HG03354 (cell line): ENCODE results near the gene UBE3D.
"Not testable (repeated sequence)": the region's sequence is repeated elsewhere in the genome, so short reads cannot be mapped to it uniquely, and the experiment has no call there.

Experiments
- ATAC-seq: cut with Tn5 transposase; IDR thresholded peaks from one replicate; pipeline ENCODE4 v1.9.1; 2021; ENCODE audit warnings: mild to moderate bottlenecking; ENCODE audit not compliant: unreplicated experiment, poor library complexity, severe bottlenecking

UBE3D gene

GRCh38 chr6:82924799-82925535 lies 140.7 kb downstream of the UBE3D start:
- no peak for ATAC-seq

GRCh38 chr6:82921258-82921657 lies 144.4 kb downstream of the UBE3D start:
- ATAC-seq, result no peak

- ATAC-seq, result no peak
Observed at GRCh38 chr6:82917346-82918064, 148.1 kb downstream of the UBE3D start.

DNA sequence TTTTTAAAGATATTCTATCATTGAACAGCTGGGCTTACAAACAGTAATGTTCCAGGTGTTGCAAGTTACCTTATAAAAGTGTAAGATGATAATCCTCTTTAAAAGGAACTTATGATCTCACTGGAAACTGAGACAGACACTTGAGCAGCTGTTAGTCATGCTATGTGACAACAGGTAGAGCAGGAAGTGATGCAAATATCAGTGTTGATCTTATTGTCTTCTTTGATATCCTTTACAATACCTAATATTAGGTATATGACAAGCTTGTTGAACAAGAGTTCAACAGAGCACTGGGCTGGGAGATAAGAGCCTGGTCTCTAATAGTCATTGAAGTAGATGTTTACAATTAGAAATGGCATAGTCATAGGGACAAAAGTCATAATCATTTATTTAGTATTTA lies 150.0 kb downstream of the UBE3D start:
- no peak for ATAC-seq

GRCh38 chr6:82914511-82914910 lies 151.1 kb downstream of the UBE3D start:
- ATAC-seq, result no peak

GRCh38 chr6:82910820-82911219 lies 154.8 kb downstream of the UBE3D start:
- no peak for ATAC-seq

GRCh38 chr6:82910395-82910794 lies 155.2 kb downstream of the UBE3D start:
- ATAC-seq, result no peak

GRCh38 chr6:82909551-82909950 lies 156.1 kb downstream of the UBE3D start:
- no peak for ATAC-seq

GRCh38 chr6:82908661-82909060 lies 157.0 kb downstream of the UBE3D start:
- ATAC-seq, result no peak

DNA sequence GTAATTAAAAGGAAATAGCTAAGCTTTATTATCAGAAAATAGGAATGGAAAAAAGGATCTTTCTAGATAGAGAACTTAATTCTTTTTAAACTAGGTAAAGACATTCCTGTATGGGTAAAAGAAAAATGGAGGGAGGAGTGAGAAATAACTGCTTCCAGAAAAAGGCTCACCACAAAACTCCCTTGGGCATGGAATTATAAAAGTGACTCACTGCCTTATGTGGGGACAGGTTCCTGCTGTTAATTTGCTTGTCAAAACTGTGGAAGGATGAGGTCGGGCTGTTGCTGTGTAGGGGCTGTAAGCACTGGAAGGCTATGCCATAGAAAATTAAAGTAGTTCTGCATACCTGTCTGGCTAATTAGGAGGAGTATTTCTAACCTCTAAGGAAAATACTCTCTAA lies 158.7 kb downstream of the UBE3D start:
- no peak for ATAC-seq

DNA sequence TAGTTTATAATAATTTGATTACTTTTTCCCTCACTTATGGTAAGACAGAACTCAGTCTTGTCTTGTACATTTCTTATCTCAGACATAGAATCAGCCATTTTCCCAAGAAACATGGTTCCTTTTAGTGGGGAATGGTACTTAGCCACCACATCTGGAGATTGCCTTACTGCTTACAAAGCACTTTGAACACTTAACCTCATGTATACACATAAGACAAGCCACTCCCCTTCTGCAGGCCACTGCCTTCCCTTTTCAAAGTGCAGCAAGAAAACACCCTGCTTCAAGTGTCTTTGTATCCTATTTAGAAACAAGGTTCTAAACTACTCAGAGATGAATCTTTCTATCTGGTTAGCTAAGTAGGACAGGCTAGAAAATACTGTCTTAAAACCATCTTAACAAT lies 159.2 kb downstream of the UBE3D start:
- no peak for ATAC-seq

DNA sequence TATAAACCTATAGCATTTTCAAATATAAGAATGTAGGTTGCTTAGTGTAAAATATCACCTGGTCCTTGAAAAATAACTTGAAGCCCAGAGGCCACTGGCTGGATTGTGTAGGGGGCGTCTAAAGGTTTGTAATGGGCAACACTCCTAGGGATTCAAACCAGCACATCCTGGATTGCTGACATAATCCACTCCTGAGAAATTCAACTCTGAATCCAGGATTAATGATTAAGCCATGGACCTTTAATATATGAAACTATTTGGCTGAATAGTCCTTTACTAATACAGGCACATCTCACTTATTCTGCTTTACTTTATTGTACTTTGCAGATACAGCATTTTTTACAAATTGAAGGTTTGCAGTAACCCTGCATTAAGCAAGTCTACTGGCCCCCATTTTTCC lies 160.8 kb downstream of the UBE3D start:
- ATAC-seq, result no peak

DNA sequence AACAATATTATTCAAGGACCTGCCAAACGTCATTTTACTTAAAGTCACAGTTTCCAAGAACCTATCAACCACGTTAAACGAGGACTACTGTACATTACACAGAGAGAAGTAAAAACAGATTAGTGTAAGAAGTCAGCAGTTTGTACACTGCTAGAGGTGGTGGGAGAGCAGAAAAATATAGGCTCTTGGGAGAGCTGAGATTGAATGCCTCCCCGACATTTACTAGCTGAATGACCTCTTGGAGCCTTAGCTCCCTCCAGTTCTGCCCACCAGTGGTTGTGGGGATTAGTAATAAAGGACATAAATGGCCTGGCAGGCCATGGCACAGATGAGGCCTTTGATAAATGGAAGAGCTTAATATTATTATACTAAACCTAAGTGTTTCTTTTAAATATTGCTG lies 161.4 kb downstream of the UBE3D start:
- no peak for ATAC-seq

DNA sequence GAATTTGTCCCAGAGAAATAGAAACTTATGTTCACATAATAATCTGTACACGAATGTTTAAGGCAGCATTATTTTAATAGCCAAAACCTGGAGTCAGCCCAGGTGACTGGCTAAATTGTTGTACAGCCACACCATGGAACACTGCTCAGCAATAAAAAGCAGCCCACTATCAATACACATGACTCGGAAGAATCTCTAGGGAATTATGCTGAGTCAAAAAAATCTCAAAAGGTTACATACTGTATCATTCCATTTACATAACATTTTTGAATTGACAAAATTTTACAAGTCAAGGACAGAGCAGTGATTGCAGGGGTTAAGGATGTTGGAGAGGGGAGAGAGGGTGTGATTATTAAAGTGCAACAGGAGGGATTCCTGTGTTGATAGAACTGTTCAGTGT lies 163.4 kb downstream of the UBE3D start:
- ATAC-seq, result no peak

GRCh38 chr6:82894653-82895259 lies 170.9 kb downstream of the UBE3D start:
- ATAC-seq, result no peak

DNA sequence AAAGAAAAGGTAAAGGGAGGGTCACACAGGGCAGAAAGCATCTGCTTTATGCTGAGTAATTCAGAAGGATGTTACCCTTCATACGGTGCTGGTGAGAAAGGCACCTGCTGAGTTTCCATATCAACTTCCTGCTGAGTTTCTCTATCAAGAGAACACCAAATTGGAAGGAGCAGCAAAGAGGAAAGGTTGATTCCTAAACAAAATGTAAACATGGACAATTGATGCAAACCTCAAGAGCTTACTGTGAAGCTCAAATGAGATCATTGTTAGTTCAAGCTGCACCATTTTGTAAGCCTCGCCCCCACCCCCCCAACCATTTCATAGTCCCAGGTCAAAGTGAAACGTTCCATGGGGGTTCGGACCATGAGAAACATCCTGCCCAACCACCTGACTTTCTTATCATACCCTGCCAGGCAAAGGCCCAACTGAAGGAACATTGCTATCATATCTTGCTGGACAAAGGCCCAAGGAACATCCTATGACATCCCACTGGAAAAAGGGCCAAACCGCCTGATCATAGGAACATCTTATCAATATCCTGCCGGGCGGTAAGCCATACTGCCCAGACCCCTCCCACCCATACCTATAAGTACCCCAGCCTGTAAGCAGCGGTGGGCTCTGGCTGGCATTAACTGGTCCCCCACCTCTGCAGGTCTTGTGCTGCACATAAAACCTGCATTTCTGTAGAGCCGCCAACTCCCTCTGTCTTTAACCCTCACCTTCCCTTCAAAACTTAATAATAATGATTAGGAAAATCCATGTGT lies 171.6 kb downstream of the UBE3D start:
- no peak for ATAC-seq

DNA sequence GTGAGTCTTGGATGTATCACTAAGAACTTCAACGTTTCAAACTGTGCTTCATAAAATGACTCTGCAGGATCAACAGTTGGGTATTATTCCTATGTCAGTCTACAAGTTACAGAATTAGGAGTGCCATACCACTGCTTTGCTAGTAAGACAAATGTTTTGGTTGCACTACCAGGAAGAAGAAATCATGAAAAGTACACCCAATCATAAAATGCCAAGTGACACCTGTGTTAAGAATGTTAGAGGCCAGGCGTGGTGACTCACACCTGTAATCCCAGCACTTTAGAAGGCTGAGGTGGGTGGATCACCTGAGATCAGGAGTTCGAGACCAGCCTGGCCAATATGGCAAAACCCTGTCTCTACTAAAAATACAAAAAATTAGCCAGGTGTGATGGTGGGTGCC lies 174.1 kb downstream of the UBE3D start:
- ATAC-seq, result not testable (repeated sequence)

GRCh38 chr6:82891076-82891475 lies 174.6 kb downstream of the UBE3D start:
- ATAC-seq, result no peak

DNA sequence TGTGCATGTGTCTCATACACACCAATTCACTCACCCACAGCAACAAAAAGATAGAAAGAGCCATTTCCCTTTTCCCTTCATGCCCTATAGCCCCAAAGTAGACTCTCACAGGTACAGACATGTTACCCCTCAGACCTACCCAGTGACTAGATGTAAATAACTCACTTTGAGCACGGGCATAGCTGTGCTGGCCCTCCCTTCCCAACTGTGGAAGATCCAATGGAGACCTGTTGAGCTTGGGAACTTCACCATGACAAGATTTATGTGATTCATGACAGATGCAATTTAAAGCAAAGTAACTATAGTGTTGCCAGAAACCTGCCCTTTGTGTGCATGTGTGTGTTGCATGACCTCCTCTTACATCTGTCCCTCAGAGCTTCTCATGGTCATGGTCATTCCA lies 175.4 kb downstream of the UBE3D start:
- no peak for ATAC-seq

GRCh38 chr6:82889143-82889542 lies 176.5 kb downstream of the UBE3D start:
- ATAC-seq, result no peak
